Measurements from ENCODE around the gene ARHGAP1.
"Not testable (repeated sequence)": the region's sequence is repeated elsewhere in the genome, so short reads cannot be mapped to it uniquely, and the experiment has no call there.

Gene ARHGAP1

DNA sequence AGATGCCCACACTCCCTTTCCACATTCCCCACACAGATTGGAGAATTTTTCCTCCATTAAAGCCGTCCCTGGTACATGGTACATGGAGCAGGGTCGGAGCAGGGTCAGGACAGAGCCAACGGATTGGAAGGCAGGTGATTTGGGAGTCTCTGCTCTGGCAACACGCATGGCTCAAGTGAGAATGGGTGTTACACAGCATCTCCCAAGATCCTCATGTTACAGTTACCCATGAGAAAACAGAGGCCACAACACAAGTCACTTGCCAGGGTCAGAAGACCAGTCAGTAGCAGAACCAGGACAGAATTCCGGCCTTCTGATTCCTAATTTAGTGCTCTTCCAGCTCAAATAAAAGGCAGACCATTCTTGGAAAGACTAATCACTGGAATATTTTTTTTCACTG, 10.9 kb upstream of the ARHGAP1 start:
- Mint-ChIP-seq H3K4me1 (ENCODE audit: low read depth) (no peaks in the 10 kb centered on the region), H3K36me3 (ENCODE audit: low read depth) (peaks cover 14% of the 10 kb centered on the region), H3K27ac (no peak overlapping the region), H3K4me3 (no peak overlapping the region), H3K9me3 (no peaks in the 10 kb centered on the region), H3K27me3 (no peaks in the 10 kb centered on the region)

DNA sequence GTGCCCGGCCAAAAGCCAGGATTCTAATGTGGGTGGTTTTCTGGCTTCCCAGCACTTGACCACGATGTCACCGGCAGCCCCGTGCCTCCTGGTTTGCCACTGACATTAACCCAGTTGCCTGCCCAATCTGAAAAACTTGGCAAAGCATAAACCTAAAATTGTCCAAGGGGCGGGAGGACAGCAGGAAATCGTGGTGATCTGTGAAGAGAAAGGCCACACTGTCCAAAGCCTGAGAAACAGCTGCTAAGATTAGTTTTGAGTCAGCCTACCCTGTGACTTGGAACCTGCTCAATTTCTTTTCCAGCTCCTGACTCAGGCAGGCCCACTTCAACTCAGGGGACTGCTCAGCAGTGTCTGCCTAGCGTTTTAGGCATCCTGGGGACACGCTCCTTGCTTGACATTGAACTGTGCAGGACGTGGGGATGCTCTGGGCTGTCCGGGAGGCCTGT, 10.4 kb upstream of the ARHGAP1 start:
- Mint-ChIP-seq H3K4me1 (ENCODE audit: low read depth) (no peaks in the 10 kb centered on the region), H3K9me3 (no peaks in the 10 kb centered on the region), H3K27ac (no peak overlapping the region), H3K27me3 (no peaks in the 10 kb centered on the region), H3K4me3 (no peak overlapping the region), H3K36me3 (ENCODE audit: low read depth) (peaks cover 14% of the 10 kb centered on the region)

DNA sequence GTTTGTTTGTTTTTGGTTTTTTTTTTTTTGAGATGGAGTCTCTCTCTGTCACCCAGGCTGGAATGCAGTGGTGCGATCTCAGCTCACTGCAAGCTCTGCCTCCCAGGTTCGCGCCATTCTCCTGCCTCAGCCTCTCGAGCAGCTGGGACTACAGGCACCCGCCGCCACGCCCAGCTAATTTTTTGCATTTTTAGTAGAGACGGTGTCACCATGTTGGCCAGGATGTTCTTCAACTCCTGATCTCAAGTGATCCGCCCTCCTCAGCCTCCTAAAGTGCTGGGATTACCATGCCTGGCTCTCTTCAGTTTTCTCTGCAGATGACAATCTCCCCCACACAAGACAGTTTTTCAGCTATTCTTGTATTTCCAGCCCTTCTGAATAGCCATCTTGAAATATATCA, 8.9 kb upstream of the ARHGAP1 start:
- not testable (repeated sequence) for H3K9me3 Mint-ChIP-seq; H3K27ac Mint-ChIP-seq; H3K4me3 Mint-ChIP-seq; H3K27me3 Mint-ChIP-seq; H3K4me1 Mint-ChIP-seq (ENCODE audit: low read depth)
- peaks cover 15% of the 10 kb centered on the region for H3K36me3 Mint-ChIP-seq (ENCODE audit: low read depth)

DNA sequence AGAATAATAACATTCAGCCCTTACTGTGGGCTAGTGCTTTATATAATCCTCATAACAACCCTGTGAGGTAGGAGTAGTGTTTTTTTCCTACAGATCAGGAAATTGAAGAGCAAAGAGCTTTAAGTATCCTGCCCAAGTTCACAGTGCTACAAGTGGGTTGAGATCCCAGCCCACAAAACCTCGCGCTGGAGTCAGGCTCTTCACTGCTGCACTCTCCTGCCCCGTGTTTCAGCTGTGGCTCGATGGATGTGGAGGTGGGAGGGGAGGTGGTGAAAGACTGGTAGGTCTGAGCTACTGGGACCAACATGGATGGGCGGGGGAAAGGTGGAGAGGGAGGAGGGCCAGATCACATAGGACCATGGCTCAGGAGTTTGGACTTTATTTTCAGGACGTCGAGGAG, 6.5 kb upstream of the ARHGAP1 start:
- peaks cover 10% of the 10 kb centered on the region for H3K4me1 Mint-ChIP-seq (ENCODE audit: low read depth)
- no peaks in the 10 kb centered on the region for H3K9me3 Mint-ChIP-seq
- no peak overlapping the region for H3K27ac Mint-ChIP-seq
- peaks cover 35% of the 10 kb centered on the region for H3K36me3 Mint-ChIP-seq (ENCODE audit: low read depth)
- no peaks in the 10 kb centered on the region for H3K27me3 Mint-ChIP-seq
- H3K4me3 Mint-ChIP-seq: no peak overlapping the region

DNA sequence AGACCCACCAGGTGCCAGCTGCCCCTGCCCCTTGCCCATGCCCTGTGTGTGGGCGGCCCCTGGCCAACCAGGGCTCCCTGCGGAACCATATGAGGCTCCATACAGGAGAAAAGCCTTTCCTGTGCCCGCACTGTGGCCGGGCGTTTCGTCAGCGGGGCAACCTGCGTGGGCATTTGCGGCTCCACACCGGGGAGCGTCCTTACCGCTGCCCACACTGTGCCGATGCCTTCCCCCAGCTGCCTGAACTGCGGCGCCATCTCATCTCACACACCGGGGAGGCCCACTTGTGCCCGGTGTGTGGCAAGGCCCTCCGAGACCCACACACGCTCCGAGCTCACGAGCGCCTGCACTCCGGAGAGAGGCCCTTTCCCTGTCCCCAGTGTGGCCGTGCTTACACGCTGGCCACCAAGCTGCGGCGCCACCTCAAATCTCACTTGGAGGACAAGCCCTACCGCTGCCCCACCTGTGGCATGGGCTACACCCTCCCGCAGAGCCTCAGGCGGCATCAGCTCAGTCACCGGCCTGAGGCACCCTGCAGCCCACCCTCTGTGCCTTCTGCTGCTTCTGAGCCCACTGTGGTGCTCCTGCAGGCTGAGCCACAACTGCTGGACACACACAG, 4.8 kb upstream of the ARHGAP1 start:
- peaks cover 17% of the 10 kb centered on the region for H3K4me1 Mint-ChIP-seq (ENCODE audit: low read depth)
- no peak overlapping the region for H3K4me3 Mint-ChIP-seq
- no peak overlapping the region for H3K27ac Mint-ChIP-seq
- peaks cover 41% of the 10 kb centered on the region for H3K36me3 Mint-ChIP-seq (ENCODE audit: low read depth)
- no peaks in the 10 kb centered on the region for H3K9me3 Mint-ChIP-seq
- no peaks in the 10 kb centered on the region for H3K27me3 Mint-ChIP-seq

DNA sequence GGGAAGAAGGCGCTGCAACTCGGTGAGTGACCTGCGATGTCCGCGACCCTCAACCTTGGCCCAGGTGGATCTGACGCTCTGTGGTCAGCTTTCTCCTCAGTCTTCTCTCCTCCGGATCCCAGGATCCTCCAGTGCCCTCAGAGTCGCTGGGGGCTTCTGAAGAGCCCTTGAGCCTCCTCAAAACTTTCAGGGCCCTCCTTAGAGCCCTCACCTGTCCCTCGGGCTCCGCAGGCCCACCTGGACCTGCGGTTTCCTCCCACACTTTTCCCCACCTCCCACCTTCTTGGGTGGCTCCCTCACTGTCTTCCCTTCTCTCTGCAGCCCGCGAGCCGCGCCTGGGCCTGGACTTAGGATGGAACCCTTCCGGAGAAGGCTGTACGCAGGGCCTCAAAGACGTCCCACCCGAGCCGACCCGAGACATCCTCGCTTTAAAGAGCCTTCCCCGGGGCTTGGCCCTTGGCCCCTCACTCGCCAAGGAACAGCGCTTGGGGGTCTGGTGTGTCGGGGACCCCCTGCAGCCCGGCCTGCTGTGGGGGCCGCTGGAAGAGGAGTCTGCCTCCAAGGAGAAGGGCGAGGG, 747 bp upstream of the ARHGAP1 start:
- no peaks in the 10 kb centered on the region for H3K9me3 Mint-ChIP-seq
- no peaks in the 10 kb centered on the region for H3K27me3 Mint-ChIP-seq
- peaks cover 29% of the 10 kb centered on the region for H3K36me3 Mint-ChIP-seq (ENCODE audit: low read depth)
- H3K27ac Mint-ChIP-seq: peak overlapping the region; percentile 99
- H3K4me3 Mint-ChIP-seq: peak overlapping the region; percentile 95
- peaks cover 37% of the 10 kb centered on the region for H3K4me1 Mint-ChIP-seq (ENCODE audit: low read depth)

DNA sequence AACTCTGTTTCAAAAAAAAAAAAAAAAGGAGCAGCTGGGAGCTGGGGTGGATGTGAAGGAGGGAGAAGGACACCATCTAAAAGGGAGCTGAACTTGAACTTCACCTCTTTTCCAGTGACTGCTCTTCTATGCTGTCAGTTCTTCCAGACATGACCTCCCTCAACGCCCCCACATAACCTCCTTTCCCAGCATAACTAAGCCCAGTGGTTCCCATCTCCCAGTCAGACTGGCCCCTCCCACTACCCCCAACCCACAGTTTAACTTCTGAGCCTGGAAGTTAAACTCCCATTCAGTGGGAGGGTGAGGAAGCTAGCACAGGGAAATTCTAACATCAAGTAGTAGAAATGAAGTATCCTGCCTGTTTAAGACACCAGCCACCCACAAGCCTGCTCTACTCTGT, 1.8 kb downstream of the ARHGAP1 start:
- Mint-ChIP-seq H3K27ac (peak overlapping the region; percentile 71), H3K9me3 (no peaks in the 10 kb centered on the region), H3K36me3 (ENCODE audit: low read depth) (peaks cover 41% of the 10 kb centered on the region), H3K4me3 (peak overlapping the region; percentile 95), H3K27me3 (no peaks in the 10 kb centered on the region), H3K4me1 (ENCODE audit: low read depth) (peaks cover 37% of the 10 kb centered on the region)

DNA sequence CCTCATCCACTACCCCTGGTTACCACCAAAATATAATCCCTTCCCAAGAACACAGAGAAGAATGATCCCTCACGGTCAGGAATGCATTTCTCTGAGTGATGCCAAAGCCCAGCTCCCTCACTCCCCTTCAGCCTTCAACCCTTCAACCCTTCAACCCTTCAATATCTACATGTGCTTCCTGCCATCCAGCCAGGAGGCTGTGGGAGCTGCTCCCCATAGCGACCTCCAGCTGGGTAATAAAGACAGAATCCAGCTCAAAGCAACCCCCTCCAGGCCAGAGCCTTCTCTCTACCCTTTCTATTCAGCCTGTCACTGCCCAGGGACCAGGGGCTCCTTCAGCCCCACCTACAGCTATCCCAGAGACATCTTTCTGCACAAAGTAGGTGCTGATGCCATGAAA, 2.7 kb downstream of the ARHGAP1 start:
- H3K4me1 Mint-ChIP-seq (ENCODE audit: low read depth): peaks cover 35% of the 10 kb centered on the region
- peak overlapping the region; percentile 67 for H3K27ac Mint-ChIP-seq
- H3K4me3 Mint-ChIP-seq: peak overlapping the region; percentile 15
- no peaks in the 10 kb centered on the region for H3K27me3 Mint-ChIP-seq
- peaks cover 35% of the 10 kb centered on the region for H3K36me3 Mint-ChIP-seq (ENCODE audit: low read depth)
- H3K9me3 Mint-ChIP-seq: no peaks in the 10 kb centered on the region

DNA sequence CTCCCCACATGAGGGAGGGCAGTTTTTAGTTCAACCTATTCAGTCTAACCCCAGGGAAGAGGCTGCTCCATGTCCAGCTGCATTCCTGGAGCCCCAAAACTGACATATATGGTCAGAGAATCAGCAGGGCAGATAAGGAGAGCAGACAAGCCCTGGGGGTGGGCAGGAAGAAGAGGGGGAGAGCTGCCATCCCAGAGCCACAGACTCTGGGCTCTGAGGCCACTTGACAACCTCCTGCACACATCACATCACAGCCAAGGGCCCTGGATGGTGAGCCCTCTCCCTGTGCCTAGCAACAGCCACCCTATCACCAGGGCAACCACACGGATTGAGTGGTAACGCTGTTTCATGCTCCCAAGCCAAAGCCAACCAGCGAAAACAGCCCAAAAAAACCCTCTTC, 3.1 kb downstream of the ARHGAP1 start:
- peaks cover 31% of the 10 kb centered on the region for H3K4me1 Mint-ChIP-seq (ENCODE audit: low read depth)
- H3K27me3 Mint-ChIP-seq: no peaks in the 10 kb centered on the region
- H3K36me3 Mint-ChIP-seq (ENCODE audit: low read depth): peaks cover 30% of the 10 kb centered on the region
- no peak overlapping the region for H3K4me3 Mint-ChIP-seq
- no peaks in the 10 kb centered on the region for H3K9me3 Mint-ChIP-seq
- peak overlapping the region; percentile 67 for H3K27ac Mint-ChIP-seq

DNA sequence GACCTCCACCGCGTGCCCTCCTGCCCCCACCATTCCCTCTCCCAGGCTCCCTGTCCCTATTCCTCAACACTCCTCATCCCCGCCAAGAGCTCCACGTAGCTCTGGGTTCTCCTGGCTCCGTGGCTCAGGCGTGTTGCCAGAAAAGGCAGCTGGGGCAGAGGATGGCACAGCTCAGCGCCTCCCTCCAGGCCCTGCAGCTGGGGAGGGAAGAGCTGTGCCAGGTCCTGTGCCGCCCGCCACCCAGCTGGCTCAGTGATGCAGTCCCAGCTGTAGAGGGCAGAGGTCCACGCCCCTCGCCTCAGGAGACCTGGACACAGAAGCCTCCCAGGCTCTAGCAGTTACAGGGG, 4.2 kb downstream of the ARHGAP1 start:
- Mint-ChIP-seq H3K4me1 (ENCODE audit: low read depth) (peaks cover 20% of the 10 kb centered on the region), H3K4me3 (no peak overlapping the region), H3K27ac (no peak overlapping the region), H3K27me3 (no peaks in the 10 kb centered on the region), H3K9me3 (no peaks in the 10 kb centered on the region), H3K36me3 (ENCODE audit: low read depth) (peaks cover 23% of the 10 kb centered on the region)

DNA sequence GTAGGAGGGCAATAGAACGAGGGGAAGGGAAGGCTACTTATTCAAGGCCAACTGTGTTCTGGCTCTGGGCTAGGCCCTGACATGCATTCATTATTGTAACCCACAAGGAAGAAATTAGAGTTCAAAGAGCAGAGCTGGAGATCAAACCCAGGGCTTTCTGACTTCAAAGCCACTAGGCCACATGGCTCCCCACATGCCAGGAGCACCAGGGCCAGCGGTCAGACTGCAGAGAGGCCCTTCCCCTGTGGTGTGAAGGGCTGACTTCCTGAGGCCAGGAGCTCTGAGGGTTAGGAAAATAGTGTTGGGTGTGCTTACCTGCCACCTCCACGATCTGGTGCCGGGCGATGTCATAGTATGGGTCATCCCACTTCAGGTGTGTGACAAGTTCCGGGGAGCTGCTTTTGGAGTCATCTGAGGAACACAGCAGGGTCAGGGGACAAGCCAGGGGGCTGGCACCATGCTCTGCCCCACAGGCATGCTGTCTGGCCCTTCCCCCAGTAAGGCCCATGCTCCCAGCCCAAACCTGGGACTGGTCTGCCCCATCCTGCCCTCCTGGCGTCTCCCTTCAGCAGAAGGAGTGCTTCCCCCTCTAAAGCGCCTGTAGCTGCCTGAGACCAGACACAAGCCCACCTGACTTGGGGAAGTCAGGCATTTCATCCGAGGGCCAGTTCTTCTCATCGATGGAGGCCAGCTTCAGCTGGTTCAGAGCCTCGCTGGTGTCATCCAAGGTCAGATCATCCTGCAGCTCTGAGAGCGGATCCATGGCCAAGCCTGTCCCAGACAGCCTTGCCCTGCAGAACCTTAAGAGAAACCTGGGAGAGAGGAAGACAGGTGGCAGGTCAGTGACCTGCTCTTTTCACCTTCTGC, 4.8 kb downstream of the ARHGAP1 start:
- Mint-ChIP-seq H3K27ac (peak overlapping the region; percentile 15), H3K27me3 (no peaks in the 10 kb centered on the region), H3K4me3 (no peak overlapping the region), H3K9me3 (no peaks in the 10 kb centered on the region), H3K36me3 (ENCODE audit: low read depth) (peaks cover 23% of the 10 kb centered on the region), H3K4me1 (ENCODE audit: low read depth) (peaks cover 20% of the 10 kb centered on the region)

DNA sequence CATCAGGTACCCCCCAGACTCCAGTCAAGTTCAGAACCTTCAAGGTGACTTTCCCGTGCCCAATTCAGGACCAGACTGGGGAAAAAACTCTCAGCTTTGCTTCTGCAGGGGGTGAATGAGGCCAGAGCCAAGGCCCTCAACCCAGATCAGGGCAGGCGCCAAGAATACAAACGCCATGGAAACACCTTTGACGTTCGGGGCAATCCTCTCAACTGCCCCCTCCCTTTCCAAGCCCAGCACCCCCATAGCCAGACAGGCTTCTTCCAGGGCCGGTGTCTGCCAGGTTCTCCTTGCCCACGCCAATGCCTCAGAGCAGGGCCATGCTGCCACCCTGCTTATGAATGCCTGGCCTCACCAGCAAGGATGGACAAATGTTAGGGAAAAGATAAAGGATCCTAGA, 5.8 kb downstream of the ARHGAP1 start:
- Mint-ChIP-seq H3K27me3 (no peaks in the 10 kb centered on the region), H3K9me3 (no peaks in the 10 kb centered on the region), H3K4me1 (ENCODE audit: low read depth) (peaks cover 20% of the 10 kb centered on the region), H3K36me3 (ENCODE audit: low read depth) (peaks cover 23% of the 10 kb centered on the region), H3K27ac (no peak overlapping the region), H3K4me3 (no peak overlapping the region)

DNA sequence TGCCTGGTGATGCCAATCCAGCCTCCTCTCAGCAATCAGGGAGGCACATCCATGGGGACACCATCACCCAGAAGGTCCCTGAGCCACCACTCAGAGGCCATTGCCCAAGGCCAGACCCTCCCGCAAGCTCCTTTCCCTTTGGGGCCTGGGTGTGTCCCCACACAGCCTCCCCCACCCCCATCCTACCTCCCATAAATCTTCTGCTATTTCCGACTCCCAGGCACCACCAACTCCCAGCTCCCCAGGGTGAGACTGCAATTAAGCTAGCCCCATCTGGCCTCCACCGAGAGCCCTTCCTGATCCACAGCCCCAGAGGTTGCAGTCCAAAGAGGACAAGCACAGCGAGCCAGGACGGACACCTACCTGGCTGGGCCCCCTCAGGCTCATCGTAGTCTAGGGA, 6.3 kb downstream of the ARHGAP1 start:
- peaks cover 25% of the 10 kb centered on the region for H3K36me3 Mint-ChIP-seq (ENCODE audit: low read depth)
- H3K27me3 Mint-ChIP-seq: no peaks in the 10 kb centered on the region
- H3K9me3 Mint-ChIP-seq: no peaks in the 10 kb centered on the region
- H3K27ac Mint-ChIP-seq: no peak overlapping the region
- no peak overlapping the region for H3K4me3 Mint-ChIP-seq
- peaks cover 17% of the 10 kb centered on the region for H3K4me1 Mint-ChIP-seq (ENCODE audit: low read depth)

DNA sequence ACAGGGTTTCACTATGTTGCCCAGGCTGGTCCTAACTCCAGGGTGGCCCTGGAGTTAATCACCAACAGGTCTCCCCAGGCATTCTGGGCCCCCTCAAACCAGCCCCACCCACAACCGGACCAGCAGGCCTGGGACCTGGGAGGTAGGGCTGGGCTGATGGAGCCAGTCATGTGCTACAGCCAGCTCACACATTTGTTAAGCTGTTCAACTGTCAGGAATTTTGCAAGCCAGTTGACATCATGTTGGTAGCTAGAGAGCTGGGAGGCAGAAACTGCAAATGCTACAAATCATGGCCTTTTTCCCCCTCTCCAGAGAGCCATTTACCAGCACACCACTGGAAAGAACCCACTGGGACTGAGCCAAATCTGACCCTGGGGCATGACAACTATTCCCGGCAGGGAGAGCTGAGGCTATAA, 6.8 kb downstream of the ARHGAP1 start:
- no peaks in the 10 kb centered on the region for H3K9me3 Mint-ChIP-seq
- no peak overlapping the region for H3K27ac Mint-ChIP-seq
- H3K4me3 Mint-ChIP-seq: no peak overlapping the region
- peaks cover 13% of the 10 kb centered on the region for H3K4me1 Mint-ChIP-seq (ENCODE audit: low read depth)
- no peaks in the 10 kb centered on the region for H3K27me3 Mint-ChIP-seq
- H3K36me3 Mint-ChIP-seq (ENCODE audit: low read depth): peaks cover 27% of the 10 kb centered on the region

DNA sequence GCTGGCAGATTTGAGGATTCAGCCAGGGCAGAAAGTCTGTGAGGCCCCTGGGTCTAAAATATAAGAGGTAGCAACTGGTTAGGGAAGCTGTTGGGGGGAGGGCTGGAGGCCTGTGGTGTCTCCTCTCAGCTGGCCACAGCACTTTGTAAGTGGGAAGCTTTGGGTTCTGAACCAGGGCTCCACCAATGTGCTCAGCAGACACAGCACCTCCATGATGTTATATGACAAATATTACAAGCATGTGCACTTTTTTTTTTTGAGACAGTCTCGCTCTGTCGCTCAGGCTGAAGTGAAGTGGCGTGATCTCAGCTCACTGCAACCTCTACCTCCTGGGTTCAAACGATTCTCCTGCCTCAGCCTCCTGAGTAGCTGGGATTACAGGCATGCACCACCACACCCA, 8.0 kb downstream of the ARHGAP1 start:
- peaks cover 33% of the 10 kb centered on the region for H3K36me3 Mint-ChIP-seq (ENCODE audit: low read depth)
- no peaks in the 10 kb centered on the region for H3K27me3 Mint-ChIP-seq
- no peak overlapping the region for H3K27ac Mint-ChIP-seq
- no peak overlapping the region for H3K4me3 Mint-ChIP-seq
- H3K4me1 Mint-ChIP-seq (ENCODE audit: low read depth): peaks cover 1% of the 10 kb centered on the region
- no peaks in the 10 kb centered on the region for H3K9me3 Mint-ChIP-seq
